Measurements from ENCODE around the gene FEN1. TPM values are rescaled to one million over a fixed set of nuclear protein-coding genes. Genes with fewer than 3 reads are reported as not detected.

Gene FEN1
- total and polyA plus RNA-seq, 2 donors (not counting 1 experiment from before 2014, with no cell fraction given) = 3.8 to 14.0 TPM

DNA sequence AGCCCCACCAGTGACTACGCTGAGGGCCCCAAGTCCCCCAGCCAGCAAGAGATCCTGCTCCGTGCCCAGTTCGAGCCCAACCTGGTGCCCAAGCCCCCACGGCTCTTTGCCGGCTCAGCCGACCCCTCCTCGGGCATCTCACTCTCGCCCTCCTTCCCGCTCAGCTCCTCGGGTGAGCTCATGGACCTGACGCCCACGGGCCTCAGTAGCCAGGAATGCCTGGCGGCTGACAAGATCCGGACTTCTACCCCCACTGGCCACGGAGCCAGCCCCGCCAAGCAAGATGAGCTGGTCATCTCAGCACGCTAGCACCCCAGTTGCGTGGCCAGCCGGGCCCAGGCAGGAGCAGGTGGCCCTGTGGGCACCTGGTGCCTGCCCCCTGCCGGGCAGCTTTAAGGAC is 48.5 kb upstream of the FEN1 start:
- Histone ChIP-seq H3K4me1 (ENCODE audit: control insufficient read depth, extremely low read depth, insufficient read depth, low read length) (no peaks in the 10 kb centered on the region), H3K36me3 (ENCODE audit: control insufficient read depth, insufficient read depth, low read length) (no peaks in the 10 kb centered on the region), H3K4me3 (replicated peaks in 1 of 4; ENCODE audit: control extremely low read depth in 1 of 4, insufficient read depth in 1 of 4, low read depth in 3 of 4, low read length in 4 of 4) (no peak overlapping the region), H3K27ac (ENCODE audit: insufficient read depth, low read length) (no peak overlapping the region), H3K79me2 (ENCODE audit: control insufficient read depth, insufficient read depth, low read length) (no peaks in the 10 kb centered on the region), H3K27me3 (ENCODE audit: control insufficient read depth, insufficient read depth, low read length) (no peaks in the 10 kb centered on the region), H3K9me3 (ENCODE audit: control insufficient read depth, insufficient read depth, low read depth, low read length) (no peaks in the 10 kb centered on the region), H3K4me2 (ENCODE audit: extremely low read depth, insufficient read depth, low read length) (no peak overlapping the region), H3K9ac (ENCODE audit: insufficient read depth, low read length) (no peak overlapping the region), H2AFZ (ENCODE audit: low read length) (no peak overlapping the region), H4K20me1 (ENCODE audit: control insufficient read depth, extremely low read depth, insufficient read depth, low read length) (no peaks in the 10 kb centered on the region)
- peak in 1 of 2 donors; percentile 72 for DNase-seq (ENCODE audit: low read depth in 2 of 2)
- TF ChIP-seq EZH2 (IDR thresholded peaks at IDR 0.05; ENCODE audit: low read length, missing control alignments) = no peak
- TF ChIP-seq, protein P1, sequence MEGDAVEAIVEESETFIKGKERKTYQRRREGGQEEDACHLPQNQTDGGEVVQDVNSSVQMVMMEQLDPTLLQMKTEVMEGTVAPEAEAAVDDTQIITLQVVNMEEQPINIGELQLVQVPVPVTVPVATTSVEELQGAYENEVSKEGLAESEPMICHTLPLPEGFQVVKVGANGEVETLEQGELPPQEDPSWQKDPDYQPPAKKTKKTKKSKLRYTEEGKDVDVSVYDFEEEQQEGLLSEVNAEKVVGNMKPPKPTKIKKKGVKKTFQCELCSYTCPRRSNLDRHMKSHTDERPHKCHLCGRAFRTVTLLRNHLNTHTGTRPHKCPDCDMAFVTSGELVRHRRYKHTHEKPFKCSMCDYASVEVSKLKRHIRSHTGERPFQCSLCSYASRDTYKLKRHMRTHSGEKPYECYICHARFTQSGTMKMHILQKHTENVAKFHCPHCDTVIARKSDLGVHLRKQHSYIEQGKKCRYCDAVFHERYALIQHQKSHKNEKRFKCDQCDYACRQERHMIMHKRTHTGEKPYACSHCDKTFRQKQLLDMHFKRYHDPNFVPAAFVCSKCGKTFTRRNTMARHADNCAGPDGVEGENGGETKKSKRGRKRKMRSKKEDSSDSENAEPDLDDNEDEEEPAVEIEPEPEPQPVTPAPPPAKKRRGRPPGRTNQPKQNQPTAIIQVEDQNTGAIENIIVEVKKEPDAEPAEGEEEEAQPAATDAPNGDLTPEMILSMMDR (conservative IDR thresholded peaks at IDR 0.05 in 1 of 2, IDR thresholded peaks at IDR 0.05 in 1 of 2; ENCODE audit: low read depth in 1 of 2, low read length in 2 of 2) = no peak

DNA sequence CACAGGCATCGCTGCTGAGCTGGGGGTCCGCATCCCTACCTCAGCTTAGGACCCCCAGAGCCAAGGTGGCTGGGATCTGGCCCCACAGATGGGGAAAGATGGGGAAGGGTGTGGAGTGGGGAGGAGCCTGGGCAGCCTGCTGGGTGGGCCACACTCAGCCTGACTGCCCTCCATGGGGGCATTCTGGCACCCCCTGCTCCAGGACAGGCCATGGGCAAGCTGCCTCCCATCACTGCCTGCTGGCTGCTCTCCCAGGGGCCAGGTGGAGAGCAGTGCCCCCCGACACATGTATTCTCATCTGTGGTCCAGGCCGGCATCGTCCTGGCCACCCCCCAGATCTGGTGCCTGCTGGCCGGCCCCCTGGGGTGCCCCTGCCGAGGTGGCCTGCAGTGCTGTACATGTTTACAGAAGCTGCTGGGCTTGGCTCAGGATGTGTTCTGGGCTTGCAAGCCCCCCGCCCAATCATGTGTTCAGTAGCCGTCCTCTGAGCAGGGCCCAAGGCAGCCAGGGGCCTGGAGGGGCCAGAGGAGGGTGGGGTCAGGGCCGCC is 48.0 kb upstream of the FEN1 start:
- Histone ChIP-seq H3K9ac (ENCODE audit: insufficient read depth, low read length) (no peak overlapping the region), H3K27me3 (ENCODE audit: control insufficient read depth, insufficient read depth, low read length) (no peaks in the 10 kb centered on the region), H3K4me1 (ENCODE audit: control insufficient read depth, extremely low read depth, insufficient read depth, low read length) (no peaks in the 10 kb centered on the region), H3K36me3 (ENCODE audit: control insufficient read depth, insufficient read depth, low read length) (no peaks in the 10 kb centered on the region), H3K4me3 (replicated peaks in 1 of 4; ENCODE audit: control extremely low read depth in 1 of 4, insufficient read depth in 1 of 4, low read depth in 3 of 4, low read length in 4 of 4) (no peak overlapping the region), H2AFZ (ENCODE audit: low read length) (no peak overlapping the region), H4K20me1 (ENCODE audit: control insufficient read depth, extremely low read depth, insufficient read depth, low read length) (no peaks in the 10 kb centered on the region), H3K27ac (ENCODE audit: insufficient read depth, low read length) (no peak overlapping the region), H3K9me3 (ENCODE audit: control insufficient read depth, insufficient read depth, low read depth, low read length) (no peaks in the 10 kb centered on the region), H3K79me2 (ENCODE audit: control insufficient read depth, insufficient read depth, low read length) (no peaks in the 10 kb centered on the region), H3K4me2 (ENCODE audit: extremely low read depth, insufficient read depth, low read length) (no peak overlapping the region)
- TF ChIP-seq, protein P1 (conservative IDR thresholded peaks at IDR 0.05 in 1 of 2, IDR thresholded peaks at IDR 0.05 in 1 of 2; ENCODE audit: low read depth in 1 of 2, low read length in 2 of 2) = no peak
- no peak for TF ChIP-seq EZH2 (IDR thresholded peaks at IDR 0.05; ENCODE audit: low read length, missing control alignments)
- DNase-seq (ENCODE audit: low read depth in 2 of 2) = no peak

DNA sequence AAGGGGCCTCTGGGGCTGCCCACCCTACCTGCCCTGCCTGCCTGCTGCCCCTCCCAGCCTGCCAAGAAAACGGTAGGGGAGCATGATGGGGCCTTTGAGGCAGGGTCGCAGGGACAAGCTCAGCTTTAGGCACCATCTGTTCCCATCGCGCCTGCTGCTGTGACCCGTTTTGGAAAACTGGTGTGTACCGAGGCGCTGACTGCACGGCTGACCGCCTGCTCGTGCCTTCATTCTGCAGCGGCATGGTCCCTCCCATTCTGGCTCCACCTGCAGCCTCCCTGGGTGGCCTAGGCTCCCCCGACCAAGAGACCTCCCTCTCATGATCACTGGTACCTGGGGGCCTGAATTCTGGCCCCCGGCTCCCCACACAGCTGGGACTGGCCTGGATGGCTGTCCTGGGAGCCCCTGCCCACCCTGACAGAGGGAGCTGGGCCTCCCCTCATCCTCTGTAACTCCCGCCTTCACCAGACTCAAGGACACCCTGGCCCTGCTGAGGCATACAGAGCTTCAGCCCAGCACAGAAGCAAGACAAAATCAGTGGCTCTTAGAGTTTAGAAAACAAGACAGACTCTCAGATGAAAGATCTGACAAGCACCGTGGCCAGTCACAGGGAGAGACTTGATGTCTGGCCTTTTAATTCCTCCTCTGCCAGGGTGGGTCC is 46.8 kb upstream of the FEN1 start:
- TF ChIP-seq, protein P1 (conservative IDR thresholded peaks at IDR 0.05 in 1 of 2, IDR thresholded peaks at IDR 0.05 in 1 of 2; ENCODE audit: low read depth in 1 of 2, low read length in 2 of 2) = no peak
- TF ChIP-seq EZH2 (IDR thresholded peaks at IDR 0.05; ENCODE audit: low read length, missing control alignments) = no peak
- Histone ChIP-seq H3K4me1 (ENCODE audit: control insufficient read depth, extremely low read depth, insufficient read depth, low read length) (no peaks in the 10 kb centered on the region), H3K27ac (ENCODE audit: insufficient read depth, low read length) (no peak overlapping the region), H3K79me2 (ENCODE audit: control insufficient read depth, insufficient read depth, low read length) (no peaks in the 10 kb centered on the region), H3K9me3 (ENCODE audit: control insufficient read depth, insufficient read depth, low read depth, low read length) (no peaks in the 10 kb centered on the region), H3K9ac (ENCODE audit: insufficient read depth, low read length) (no peak overlapping the region), H3K27me3 (ENCODE audit: control insufficient read depth, insufficient read depth, low read length) (no peaks in the 10 kb centered on the region), H3K36me3 (ENCODE audit: control insufficient read depth, insufficient read depth, low read length) (no peaks in the 10 kb centered on the region), H3K4me3 (replicated peaks in 1 of 4; ENCODE audit: control extremely low read depth in 1 of 4, insufficient read depth in 1 of 4, low read depth in 3 of 4, low read length in 4 of 4) (no peak overlapping the region), H2AFZ (ENCODE audit: low read length) (no peak overlapping the region), H3K4me2 (ENCODE audit: extremely low read depth, insufficient read depth, low read length) (no peak overlapping the region), H4K20me1 (ENCODE audit: control insufficient read depth, extremely low read depth, insufficient read depth, low read length) (no peaks in the 10 kb centered on the region)
- DNase-seq (ENCODE audit: low read depth in 2 of 2) = no peak

Measured in fibroblast of lung (primary cell).